K562 (cell line): ENCODE results near the gene ATXN1. TPM values are rescaled to one million over a fixed set of nuclear protein-coding genes. Genes with fewer than 3 reads are reported as not detected.

ENCODE experiments used
- ARID3A ChIP-seq: IDR thresholded peaks from 2 replicates; pipeline ENCODE4 v1.6.1; 2012; ENCODE audit warnings: low read depth, low read length, improper control_type of control experiment, borderline replicate concordance
- ATF6 ChIP-seq: sonication (generic); formaldehyde crosslinking; IDR thresholded peaks from 2 replicates; pipeline ENCODE4 v1.4.0; 2020; ENCODE audit warnings: mild to moderate bottlenecking, missing genetic modification reagents
- BDP1 ChIP-seq: IDR thresholded peaks from 3 replicates; pipeline ENCODE4 v1.6.1; 2011; ENCODE audit not compliant: insufficient read length, insufficient read depth
- CXXC5 ChIP-seq: fragments of 250-450 bp; sonication (Bioruptor Pico); IDR thresholded peaks from 2 replicates; pipeline ENCODE4 v1.8.0; 2022; ENCODE audit warnings: inconsistent platforms, mild to moderate bottlenecking, moderate library complexity
- DIDO1 ChIP-seq: fragments of 450-650 bp; IDR thresholded peaks from 2 replicates; pipeline ENCODE4 v1.6.1; 2016; ENCODE audit warnings: low read depth, missing biosample characterization, missing genetic modification characterization
- PBX2 ChIP-seq, 2 experiments: IDR thresholded peaks in 1 of 2; conservative IDR thresholded peaks in 1 of 2; 2 replicates each; pipeline ENCODE4 v1.6.1; 2016; ENCODE audit warnings: low read depth in 2 of 2, mild to moderate bottlenecking in 1 of 2, missing compliant biosample characterization in 1 of 2, missing genetic modification characterization in 1 of 2, moderate library complexity in 1 of 2
- TFE3 ChIP-seq: fragments of 450-650 bp; formaldehyde crosslinking; IDR thresholded peaks from 2 replicates; pipeline ENCODE4 v1.4.0; 2020; ENCODE audit warnings: mild to moderate bottlenecking, mixed read lengths
- THAP12 ChIP-seq: fragments of 250-450 bp; sonication (Bioruptor Pico); IDR thresholded peaks from 2 replicates; pipeline ENCODE4 v1.9.0; 2021; ENCODE audit warnings: mild to moderate bottlenecking, inconsistent platforms
- TRIM28 ChIP-seq: fragments of 450-650 bp; IDR thresholded peaks from 2 replicates; pipeline ENCODE4 v1.6.1; 2017
- ZBTB5 ChIP-seq: fragments of 450-650 bp; IDR thresholded peaks from 2 replicates; pipeline ENCODE4 v1.6.1; 2017; ENCODE audit warnings: antibody characterized with exemption
- ZNF24 ChIP-seq: fragments of 450-650 bp; IDR thresholded peaks from 2 replicates; pipeline ENCODE4 v1.6.1; 2016
- polyA plus RNA-seq, 8 experiments: library from polyadenylated mRNA; depleted of rRNA in 4 of 8; stranded (reverse) in 5 of 8; unstranded in 3 of 8; fragments of >200 nt; fragmentation: Nextera tagmentation in 2 of 8; fragmentation: Illumina TruSeq in 1 of 8; extraction: Ambion mirVana in 2 of 8; extraction: Trizol in 1 of 8; gene quantifications; 2 replicates each; pipeline versions ENCODE4 v1.2.1 to v1.2.3, GENCODE V29; 2011 to 2014; ENCODE audit warnings: inconsistent platforms in 1 of 8, missing spikeins in 1 of 8
- total RNA-seq, 7 experiments: library from RNA; depleted of rRNA in 6 of 7; stranded (reverse); fragments of >200 nt in 6 of 7; fragmentation: Illumina TruSeq in 2 of 7; extraction: Trizol in 2 of 7; gene quantifications; 2 replicates each; pipeline versions ENCODE4 v1.2.1 to v1.2.3, GENCODE V29; 2011 to 2021; ENCODE audit warnings: low replicate concordance in 1 of 7

The ATXN1 gene
- total and polyA plus RNA-seq, 9 of the 15 experiments (the other 6 are each of a cell fraction or from before 2014, with no cell fraction given) = under 0.01 to 1.2 (median 0.58) TPM

- peak; percentile 53; the same call in 1 of the 2 replicates for TF ChIP-seq ATF6 (CRISPR knock-in tag)
- no peak for TF ChIP-seq PBX2 (CRISPR knock-in tag; IDR thresholded peaks at IDR 0.05; ENCODE audit: low read depth)
- TF ChIP-seq PBX2 (tag; conservative IDR thresholded peaks at IDR 0.05; ENCODE audit: low read depth) = no peak
- 0 out of 2 replicates have a peak, but pooled peaks have one; percentile 58 for TF ChIP-seq CXXC5 (CRISPR knock-in tag)
- no peak for TF ChIP-seq BDP1
- no peak for TF ChIP-seq ZBTB5
- TF ChIP-seq DIDO1 = 0 out of 2 replicates have a peak, but pooled peaks have one; percentile 43
- TF ChIP-seq ARID3A = peak; percentile 46; the same call in 1 of the 2 replicates
- TF ChIP-seq THAP12 (CRISPR knock-in tag) = no peak
- TF ChIP-seq TFE3 = no peak
- TF ChIP-seq TRIM28 = no peak
- TF ChIP-seq ZNF24 = no peak
These were observed 441.3 kb downstream of the ATXN1 start (continued) for GRCh38 chr6:16319813-16320532.
